HG03565 (cell line): ENCODE results near the gene SLC6A12.

Experiments
- ATAC-seq: cut with Tn5 transposase; IDR thresholded peaks from one replicate; pipeline ENCODE4 v1.9.1; 2021; ENCODE audit warnings: mild to moderate bottlenecking, moderate library complexity; ENCODE audit not compliant: unreplicated experiment

SLC6A12 gene

DNA sequence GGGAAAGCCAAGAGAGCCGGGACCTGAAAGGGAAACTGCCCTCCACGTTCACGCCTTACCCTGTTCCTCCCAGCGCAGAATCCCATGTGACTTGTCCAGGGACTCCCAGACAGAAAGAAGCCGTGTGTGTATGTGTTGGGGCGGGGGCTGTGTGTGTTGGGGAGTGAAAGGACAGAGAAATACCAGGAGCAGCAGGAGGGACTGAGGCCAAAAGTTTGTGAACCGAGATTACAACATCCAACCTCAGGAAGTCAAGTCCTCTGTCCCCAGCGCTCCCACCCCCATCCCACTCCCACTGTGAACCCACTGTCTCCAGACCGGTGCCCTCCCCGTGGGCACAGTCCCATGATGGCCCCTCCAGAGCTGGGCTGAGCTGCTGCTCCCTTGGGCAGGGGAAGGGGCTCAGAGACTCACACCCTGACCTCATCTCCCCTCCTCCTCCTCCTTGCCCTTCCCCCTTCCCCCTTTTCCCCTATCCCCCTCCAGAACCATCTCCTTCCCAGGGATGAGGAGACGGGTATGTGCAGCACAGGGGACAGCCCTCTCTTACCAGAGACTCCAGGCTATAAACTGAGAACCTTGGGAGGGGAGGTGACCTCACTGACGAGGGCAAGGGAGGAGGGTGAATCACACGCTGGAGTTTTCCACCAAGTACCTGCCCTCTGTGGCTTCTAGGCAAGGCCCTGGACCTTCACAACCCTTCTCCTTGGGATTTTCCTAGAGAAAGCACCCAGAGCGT is at the start of gene SLC6A12:
TSS of gene SLC6A12 (minus strand) at position 155 of the 739 bp plus-strand sequence. CDS start 4,171 bp downstream, outside the sequence.
- no peak for ATAC-seq

- ATAC-seq: no peak
Measured at GRCh38 chr12:263574-263973, 49.6 kb upstream of the SLC6A12 start.

DNA sequence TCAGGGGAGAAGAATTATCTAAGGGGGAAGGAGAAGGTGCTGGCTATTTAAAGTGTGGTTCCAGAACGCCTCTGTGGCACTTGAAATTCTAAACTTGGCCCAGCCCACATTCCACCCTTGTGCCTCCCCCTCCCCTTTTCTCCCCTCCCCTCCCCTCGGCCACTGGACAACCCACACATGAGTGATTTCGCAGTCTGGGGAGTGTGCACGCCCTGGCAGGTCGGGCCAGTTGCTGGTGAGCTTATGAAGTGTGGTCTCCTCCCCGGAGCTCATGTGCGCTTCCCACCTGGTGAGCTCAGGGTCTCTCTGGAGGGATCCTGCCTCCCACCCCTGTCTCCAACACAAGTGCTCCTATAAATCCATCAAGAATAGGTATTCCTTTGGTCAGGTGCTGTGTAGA is 48.9 kb upstream of the SLC6A12 start, which contains the start of gene SLC6A13:
TSS of gene SLC6A13 (minus strand) at position 20 of the 400 bp plus-strand sequence. CDS start 2,784 bp downstream, outside the sequence.
- no peak for ATAC-seq

- ATAC-seq: no peak
Measured at GRCh38 chr12:262113-262512, 48.2 kb upstream of the SLC6A12 start.

- ATAC-seq: no peak
Measured at GRCh38 chr12:257521-258321, 43.8 kb upstream of the SLC6A12 start.

- no peak for ATAC-seq
Measured at GRCh38 chr12:256958-257357, 43.0 kb upstream of the SLC6A12 start.

GRCh38 chr12:256225-256624 is 42.3 kb upstream of the SLC6A12 start:
- ATAC-seq: no peak

DNA sequence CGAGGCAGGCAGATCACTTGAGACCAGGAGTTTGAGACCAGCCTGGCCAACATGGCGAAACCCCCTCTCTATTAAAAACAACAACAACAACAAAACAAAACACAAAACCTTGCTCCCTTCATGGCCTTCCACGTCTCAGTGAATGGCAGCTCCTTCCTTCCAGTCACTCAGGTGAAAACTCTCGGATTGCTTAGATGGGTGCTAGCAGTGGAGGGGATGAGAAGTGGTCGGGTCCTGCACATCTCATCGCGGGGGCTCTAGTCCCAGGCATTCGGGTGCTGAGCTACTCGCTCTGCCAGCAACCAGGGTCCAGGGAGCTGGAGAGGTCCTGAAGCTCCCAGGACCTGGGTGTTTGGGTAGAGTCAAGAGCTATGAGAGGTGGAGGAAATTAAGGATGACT is 41.0 kb upstream of the SLC6A12 start:
- ATAC-seq: no peak

GRCh38 chr12:254039-254438 is 40.1 kb upstream of the SLC6A12 start:
- ATAC-seq: no peak

GRCh38 chr12:253116-253831 is 39.3 kb upstream of the SLC6A12 start:
- no peak for ATAC-seq

GRCh38 chr12:252636-253035 is 38.7 kb upstream of the SLC6A12 start:
- no peak for ATAC-seq

DNA sequence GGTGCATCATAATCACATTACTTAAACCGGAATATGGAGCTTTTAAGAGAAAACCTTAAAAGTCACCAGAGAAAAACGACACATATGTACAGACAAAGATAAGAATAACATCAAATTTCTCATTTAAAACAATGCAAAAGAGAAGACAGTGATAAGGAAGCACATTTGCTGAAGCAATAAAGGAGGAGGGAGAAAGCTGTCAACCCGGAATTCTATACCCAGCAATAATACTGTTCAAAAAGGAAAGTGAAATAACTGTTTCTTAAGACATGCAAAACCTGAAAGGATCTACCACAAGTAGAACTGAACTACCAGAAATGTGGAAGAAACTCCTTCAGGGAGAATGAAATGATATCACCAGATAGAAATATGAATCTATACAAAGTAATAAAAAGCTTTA is 33.3 kb upstream of the SLC6A12 start:
- ATAC-seq: no peak

DNA sequence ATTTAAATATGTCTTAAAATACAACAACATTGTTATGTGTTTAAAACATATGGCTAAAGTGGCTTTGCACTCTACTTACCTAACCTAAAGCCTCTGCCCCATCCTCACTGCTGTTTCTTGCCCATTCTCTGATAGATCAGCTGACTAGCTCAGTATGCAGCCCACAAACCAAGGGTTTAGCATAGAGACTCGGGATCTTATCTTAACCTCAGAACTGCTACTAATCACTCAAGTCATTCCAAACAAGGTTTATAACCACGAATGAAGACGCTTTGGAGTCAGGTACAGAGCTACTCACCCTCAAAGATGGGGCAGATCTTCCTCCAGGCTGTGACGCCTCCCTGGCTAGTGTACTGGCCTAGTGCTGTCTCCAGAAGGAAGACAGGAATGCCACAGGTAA is 29.4 kb upstream of the SLC6A12 start:
- no peak for ATAC-seq

GRCh38 chr12:242496-242895 is 28.5 kb upstream of the SLC6A12 start:
- ATAC-seq: no peak

GRCh38 chr12:241266-241665 is 27.3 kb upstream of the SLC6A12 start:
- no peak for ATAC-seq

DNA sequence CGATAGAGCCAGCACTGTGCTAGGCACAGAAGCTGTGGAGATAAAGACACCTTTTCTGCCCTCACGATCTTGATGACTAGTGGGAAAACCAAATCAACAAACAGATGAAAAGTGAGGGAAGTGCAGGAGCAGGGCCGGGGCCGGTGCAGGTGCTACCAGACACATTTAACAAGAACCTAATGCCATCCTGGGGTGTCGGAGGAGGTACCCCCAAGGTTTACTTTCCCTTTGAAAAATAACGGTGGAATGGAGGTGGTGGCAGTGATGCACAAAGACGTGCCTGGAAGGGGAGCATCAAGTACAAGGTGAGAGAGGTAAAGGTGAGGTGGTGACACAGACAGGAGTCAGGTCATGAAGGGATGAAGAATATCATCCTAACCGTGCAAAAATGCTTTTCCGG is 26.6 kb upstream of the SLC6A12 start:
- no peak for ATAC-seq

DNA sequence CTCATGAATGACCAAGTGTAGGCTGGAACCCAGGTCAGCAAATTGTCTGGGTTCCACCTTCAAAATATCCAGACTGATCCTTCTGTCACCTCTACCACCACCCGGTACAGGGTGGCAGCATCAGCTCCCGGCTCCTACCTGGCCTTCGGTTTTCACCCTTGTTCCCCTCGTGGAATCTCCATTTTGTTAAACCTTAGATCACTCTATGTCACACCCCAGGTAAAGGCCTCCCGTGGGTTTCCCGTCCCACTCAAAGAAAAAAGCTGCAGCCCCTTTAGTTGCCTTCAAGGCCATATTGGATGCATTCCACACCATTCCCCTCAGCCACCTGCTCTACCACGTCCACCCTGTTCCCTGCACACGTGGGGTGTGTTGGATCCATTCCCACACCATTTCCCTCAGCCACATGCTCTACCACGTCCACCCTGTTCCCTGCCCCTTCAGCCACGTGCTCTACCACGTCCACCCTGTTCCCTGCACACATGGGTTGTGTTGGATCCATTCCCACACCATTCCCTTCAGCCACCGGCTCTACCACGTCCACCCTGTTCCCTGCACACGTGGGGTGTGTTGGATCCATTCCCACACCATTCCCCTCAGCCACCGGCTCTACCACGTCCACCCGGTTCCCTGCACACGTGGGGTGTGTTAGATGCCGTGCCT is 24.9 kb upstream of the SLC6A12 start:
- no peak for ATAC-seq

DNA sequence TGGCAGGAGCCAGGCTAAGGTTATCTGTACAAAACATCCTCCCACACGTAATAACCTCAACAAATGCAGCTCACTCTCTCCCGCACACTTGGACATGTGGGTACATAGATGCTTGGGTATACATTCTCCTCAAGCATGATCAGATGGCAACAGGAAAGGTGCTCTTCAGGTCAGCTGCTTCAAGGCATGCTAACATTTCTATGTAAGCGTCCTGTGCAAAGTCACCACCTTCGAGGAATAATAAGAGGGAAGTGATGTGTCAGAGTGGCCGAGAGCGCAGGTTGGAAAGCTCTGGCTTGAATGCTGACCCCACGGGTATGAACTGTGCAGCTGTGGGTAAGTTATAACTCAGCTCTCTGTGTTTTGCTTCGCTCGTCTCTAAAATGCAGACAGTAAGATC is 24.2 kb upstream of the SLC6A12 start:
- no peak for ATAC-seq

GRCh38 chr12:237026-237815 is 23.3 kb upstream of the SLC6A12 start:
- no peak for ATAC-seq

GRCh38 chr12:236445-236844 is 22.5 kb upstream of the SLC6A12 start:
- no peak for ATAC-seq
